Fibroblast of the conjunctiva (primary cell): ENCODE results near the gene ART1.
"Not testable (repeated sequence)": the region's sequence is repeated elsewhere in the genome, so short reads cannot be mapped to it uniquely, and the experiment has no call there.

ENCODE experiments used
- DNase-seq: peaks from one replicate; pipeline ENCODE4 v3.0.0-alpha.2; 2010; ENCODE audit warnings: low read depth

The ART1 gene, protein sequence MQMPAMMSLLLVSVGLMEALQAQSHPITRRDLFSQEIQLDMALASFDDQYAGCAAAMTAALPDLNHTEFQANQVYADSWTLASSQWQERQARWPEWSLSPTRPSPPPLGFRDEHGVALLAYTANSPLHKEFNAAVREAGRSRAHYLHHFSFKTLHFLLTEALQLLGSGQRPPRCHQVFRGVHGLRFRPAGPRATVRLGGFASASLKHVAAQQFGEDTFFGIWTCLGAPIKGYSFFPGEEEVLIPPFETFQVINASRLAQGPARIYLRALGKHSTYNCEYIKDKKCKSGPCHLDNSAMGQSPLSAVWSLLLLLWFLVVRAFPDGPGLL

DNA sequence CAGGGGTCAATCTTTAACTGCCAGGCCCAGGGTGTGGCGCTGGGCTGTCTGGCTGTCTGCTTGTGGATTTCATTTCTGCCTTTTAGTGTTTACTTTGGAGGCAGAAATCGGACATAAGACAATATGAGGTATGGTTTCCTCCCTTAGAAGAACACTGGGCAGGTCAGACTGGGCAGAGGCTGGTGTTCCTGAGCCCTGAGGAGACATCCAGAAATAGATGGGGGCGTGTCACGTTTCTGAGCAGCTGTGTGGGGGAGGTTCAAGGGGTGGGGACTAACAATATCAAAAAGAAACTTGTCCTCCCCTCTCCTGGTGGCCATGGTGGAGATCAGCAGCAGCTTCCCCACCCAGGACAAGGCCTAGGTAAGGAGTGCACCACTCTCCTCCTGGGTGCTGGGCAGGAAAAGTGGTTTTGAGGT lies at the start of gene ART1:
Gene ART1, plus strand, starts transcription at position 312 of the 419 bp plus-strand sequence. CDS start 14,086 bp downstream, outside the sequence.
- DNase-seq, result no peak

DNA sequence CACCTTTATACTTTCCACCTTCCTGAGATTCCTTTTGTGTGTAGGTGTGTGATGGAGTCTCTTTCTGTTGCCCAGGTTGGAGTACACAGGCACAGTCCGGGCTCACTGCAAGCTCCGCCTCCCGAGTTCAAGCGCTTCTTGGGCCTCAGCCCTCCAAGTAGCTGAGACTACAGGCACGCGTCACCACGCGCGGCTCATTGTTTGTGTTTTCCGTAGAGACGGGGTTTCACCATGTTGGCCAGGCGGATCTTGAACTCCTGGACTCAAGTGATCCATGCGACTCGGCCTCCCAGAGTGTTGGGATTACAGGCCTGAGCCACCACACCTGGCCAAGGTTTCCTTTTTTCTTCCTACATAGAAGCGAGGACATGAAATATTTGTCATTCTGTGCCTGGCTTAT lies 47.2 kb upstream of the ART1 start:
- not testable (repeated sequence) for DNase-seq

DNA sequence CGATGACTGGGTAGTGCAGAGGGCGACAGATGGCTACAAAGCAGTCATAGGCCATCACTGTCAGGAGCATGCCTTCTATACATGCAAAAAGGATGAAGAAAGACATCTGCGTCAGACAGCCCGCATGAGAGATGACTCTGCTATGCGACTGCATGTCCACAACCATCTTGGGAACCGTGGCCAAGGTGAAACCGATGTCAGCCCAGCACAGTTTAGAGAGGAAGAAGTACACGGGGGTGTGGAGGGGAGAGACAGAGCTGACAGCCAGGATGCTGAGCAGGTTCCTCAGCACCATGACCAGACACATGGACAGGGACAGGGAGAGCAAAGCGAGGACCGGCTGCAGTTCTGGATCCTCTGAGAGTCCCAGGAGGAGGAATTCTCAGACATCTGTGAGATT lies 44.7 kb upstream of the ART1 start:
- not testable (repeated sequence) for DNase-seq

DNA sequence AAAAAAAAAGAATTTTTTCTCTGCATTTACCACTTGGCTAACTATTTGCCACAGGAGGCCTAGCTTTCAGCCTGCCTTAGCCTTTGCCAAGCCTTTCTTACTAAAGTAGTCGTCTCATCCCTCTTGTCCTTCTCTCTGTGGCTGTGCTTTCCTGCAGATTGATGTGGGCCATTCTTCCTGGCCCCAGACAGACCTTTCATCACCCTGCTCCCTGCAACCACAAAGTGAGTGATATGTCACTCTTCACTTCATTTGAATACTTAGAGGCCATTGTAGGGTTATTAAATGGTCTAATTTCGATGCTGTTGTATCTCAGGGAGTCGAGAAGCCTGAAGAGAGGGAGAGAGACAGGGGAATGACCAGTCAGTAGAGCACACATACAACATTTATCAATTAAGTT lies 40.8 kb upstream of the ART1 start:
- no peak for DNase-seq

DNA sequence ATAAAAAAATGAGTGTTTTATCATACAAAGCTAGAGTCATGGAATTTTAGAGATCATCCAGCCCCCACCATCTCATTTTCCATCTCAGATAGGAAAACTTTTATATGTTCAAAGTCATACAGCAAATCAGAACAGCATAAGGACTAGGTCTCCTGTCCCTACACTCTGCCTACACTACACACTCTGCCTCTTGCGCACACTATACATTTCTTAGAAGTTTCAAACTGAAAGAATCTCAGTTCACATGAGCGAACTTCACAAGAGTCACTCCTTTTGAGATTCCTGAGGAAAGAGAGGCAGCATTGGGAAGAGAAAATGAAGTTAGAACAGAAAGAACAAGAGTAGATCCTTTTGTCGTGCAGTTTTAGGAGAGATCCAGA lies 39.7 kb upstream of the ART1 start:
- no peak for DNase-seq

DNA sequence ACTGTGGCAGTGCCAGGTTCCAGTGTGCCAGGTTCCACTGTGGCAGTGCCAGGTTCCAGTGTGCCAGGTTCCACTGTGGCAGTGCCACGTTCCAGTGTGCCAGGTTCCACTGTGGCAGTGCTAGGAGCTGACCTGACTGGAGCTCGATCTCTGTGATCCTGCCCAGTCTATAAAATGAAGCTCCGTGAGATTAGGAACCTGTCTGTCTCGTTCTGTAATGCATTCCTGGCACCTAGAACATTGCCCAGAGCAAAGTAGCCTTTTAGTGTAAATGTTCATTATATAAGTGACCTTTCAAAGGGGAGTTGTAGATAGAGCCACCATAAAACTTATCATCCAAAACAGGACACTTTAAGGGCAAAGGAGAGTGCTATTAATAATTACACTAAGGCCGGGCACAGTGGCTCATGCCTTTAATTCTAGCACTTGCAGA lies 39.1 kb upstream of the ART1 start:
- DNase-seq, result no peak

DNA sequence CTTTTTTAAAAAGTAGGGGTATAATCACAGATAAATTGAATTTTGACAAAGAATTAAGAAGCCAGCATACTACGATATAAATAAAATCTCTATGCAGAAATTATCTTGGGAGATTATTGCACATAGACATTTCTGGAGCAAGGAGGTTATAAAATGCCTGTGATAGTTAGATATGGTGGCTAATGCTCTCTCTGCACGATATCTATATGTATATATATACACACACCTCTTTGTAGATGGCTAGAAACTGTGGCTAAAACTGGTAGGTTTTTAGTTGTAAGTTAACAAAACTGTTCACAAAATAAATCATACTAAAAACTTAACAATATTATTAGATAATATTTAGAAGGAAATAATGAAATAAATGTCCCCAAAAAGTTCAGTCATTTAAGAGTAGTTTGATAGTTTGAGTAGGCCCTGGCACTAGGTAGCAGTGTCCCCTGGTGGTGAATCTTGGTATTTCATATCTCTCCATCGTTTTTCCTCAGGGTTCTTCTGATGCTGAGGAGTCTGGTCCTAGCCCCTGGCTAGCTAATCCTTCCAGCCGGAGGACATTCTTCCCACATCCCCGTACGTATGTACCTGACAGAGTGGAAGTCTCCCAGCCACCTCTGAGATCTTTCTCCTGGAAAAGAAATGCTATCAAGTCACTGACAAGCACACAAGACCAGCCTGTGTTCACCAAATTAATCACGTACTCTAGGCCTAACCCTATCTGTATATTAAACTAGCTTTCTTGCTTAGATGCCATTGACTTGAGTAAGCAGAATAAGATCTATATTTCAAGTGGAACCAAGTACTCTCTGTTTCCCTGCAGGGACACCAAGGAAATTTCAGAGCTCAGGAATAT lies 35.3 kb upstream of the ART1 start:
- DNase-seq, result no peak

DNA sequence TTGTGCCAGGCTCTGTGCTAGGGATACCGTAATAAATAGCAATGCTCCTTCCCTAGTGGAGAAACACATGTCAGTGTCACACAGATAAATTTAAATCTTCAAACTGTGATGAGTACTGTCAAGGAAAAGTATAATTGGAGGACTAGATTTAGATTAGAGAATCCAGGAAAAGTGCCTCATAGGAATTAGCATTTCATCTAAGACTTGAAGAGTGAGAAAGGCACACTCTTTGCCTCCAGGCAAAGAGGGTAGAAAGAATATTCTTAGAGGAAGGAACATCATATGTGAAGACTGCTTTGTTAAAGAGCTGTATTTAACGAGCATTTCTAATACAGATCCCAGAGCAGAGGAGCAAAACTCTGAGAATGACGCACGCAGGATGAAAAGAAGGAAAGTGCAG lies 34.1 kb upstream of the ART1 start:
- DNase-seq, result no peak

DNA sequence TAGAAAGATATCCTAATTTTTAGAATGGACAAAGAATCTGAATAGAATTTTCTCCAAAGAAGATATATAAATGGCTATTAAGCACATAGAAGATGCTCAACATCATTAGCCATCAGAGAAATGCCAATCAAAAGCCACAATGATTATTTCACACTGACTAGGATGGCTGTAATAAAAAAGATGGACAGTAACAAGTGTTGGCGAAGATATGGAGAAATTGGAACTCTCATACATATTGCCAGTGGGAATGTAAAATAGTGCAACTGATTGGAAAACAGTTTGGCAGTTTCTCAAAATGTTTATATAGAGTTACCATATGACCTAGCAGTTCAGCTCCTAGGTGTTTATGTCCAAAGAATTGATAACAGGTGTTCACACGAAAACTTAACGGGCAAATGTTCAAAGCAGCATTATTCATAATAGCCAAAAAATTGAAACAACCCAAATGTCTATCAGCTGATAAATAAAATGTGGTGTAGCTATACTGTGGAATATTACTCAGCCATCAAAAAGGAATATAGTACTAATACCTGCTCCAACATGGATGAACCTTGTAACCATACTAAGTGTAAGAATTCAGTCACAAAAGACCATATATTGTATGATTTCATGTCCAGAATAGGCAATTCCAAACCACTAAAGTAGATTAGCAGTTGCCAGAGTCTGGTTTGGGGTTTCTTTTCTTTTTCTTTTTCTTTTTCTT lies 32.8 kb upstream of the ART1 start:
- no peak for DNase-seq

DNA sequence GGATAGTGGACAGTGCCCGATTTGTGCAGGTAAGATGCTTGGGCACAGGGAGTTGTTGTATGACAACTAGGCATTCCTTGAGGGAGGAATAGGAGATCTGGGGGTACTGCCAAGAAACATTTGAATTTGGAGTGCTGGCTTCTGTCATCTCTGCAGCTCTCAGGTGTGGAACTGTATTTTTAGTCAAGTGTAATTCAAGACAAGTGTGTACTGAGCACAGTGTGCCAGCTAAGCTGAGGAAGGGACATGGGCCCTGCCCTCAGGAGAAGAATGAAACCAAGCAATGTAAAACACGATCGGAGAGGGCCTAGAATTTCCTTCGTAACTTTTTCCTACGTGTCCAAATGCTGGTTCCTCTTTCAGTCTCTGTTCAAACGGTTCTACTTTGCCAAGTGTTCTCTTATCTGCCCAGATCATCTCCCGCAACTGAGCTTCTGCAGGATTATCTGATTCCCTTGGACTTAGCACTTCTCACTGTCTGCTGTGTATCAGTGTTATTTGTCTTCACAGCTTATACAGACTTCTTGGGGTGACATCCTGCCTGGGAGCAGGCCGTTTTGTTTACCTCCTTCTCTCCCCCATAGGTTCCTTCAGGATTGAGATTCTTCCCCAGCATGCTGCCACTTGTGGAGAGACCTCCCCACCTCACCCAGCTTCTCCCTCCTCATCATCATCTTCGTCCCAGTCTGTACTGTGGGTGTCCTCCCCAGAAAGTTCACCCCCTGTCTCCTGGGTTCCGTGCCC lies 30.8 kb upstream of the ART1 start:
- no peak for DNase-seq

DNA sequence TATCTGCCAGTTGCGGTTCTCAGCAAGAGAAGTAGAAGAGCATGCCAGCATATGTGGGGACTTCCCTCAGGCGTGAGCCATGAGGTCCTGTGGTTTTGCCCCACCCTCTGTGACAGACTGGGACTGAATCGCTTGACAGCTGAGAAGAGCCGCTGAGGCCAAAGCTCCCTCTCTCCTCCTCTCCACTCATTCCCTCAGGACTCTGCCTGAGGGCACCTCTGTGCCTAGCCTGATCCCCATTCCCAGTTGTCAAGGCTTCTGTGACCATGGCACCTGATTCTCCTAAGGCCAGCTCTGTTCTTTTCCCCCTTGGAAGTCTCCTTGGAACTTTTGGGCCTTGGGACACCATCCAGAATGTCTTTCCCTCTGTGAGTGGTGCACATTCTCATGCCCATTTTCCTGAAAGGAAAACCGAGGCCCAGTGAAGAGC lies 30.2 kb upstream of the ART1 start:
- DNase-seq, result no peak

DNA sequence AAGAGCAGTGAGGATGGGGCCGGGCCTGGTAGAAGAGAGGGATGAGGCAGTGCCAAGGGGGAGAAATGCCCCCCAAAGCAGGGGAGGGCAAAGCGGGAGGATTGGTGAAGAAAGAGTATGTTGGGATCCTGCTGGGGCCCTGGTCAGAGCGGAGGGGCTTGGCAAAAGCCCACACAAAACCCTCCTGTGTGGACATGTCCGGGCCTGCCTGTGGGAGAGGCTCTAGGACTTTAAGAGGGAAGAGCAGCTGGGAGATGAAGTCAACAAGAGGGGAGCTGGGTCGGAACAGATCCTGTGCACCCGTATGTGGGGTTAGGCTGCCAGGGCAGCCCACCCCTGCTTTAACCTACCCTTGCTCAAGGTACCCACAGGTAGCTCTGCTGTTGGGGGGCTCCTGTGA lies 28.9 kb upstream of the ART1 start:
- DNase-seq, result no peak

DNA sequence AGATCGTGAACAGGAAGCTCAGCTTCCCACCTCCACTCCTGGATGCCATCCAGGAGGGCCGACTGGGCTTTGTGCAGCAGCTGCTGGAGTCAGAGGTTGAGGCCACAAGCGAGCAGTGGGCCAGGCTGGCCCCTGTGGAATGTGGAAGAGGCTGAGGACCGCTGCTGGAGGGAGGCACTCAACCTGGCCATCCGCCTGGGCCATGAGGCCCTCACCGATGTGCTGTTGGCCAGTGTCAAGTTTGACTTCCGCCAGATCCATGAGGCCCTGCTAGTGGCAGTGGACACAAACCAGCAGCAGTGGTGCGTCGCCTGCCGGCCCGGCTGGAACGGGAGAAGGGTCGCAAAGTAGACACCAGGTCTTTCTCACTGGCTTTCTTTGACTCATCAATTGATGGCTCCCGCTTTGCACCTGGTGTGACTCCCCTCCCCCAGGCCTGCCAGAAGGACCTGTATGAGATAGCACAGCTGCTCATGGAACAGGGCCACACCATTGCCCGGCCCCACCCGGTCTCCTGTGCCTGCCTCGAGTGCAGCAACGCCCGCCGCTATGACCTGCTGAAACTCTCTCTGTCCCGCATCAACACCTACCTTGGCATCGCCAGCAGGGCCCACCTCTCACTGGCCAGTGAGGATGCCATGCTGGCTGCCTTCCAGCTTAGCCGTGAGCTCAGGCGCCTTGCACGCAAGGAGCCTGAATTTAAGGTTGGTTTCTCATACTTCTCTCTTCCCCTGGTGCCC lies 28.0 kb upstream of the ART1 start:
- DNase-seq, result no peak

DNA sequence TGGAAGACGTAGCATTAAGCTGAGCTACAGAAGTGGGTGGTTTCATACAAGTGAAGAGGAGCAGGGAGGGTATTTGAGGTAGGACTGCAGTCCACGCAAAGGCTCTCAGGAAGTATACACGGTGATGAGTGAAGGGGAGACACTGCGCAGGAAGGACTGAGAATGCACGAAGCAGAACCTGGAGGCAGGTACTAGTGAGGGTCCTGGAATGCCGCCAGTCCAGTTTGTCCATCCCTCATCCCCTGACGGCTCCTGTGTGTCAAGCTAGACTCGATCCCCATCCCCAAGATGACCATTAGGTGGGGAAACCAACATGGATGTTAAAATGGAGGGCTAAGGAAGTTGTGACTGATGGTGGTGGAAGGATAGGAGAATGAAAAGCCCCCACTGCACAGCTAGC lies 26.9 kb upstream of the ART1 start:
- DNase-seq, result no peak

DNA sequence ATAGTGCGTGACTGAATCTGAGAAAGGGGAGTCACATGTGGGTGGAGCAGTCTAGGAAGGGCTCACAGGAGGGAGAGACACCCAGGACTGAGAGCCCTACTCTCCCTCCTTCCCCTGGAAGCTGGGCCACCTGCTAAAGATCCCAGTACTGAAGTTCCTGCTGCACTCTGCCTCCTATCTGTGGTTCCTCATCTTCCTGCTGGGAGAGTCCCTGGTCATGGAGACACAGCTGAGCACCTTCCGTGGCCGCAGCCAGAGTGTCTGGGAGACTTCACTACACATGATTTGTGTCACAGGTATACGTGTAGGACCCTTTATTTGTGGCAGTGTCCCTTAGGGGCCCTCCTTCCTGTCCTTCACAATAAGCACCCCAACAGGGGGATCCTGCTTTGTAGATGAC lies 22.4 kb upstream of the ART1 start:
- DNase-seq, result no peak

DNA sequence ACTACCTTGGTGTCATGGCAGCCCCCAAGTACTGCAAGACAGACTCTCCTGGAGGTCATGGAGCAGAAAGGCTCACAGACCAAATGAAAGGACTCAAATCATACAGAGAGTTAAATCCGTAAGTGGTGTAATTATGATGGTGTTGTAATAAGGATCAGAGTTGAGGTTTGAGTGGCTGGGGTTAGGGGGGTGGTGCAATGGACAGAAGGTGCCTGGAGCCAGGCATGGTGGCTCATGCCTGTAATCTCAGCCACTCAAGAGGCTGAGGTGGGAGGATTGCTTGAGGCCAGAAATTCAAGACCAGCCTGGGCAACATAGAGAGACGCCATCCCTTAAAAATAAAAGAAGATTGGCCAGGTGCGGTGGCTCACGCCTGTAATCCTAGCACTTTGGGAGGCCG lies 21.8 kb upstream of the ART1 start:
- DNase-seq, result no peak

DNA sequence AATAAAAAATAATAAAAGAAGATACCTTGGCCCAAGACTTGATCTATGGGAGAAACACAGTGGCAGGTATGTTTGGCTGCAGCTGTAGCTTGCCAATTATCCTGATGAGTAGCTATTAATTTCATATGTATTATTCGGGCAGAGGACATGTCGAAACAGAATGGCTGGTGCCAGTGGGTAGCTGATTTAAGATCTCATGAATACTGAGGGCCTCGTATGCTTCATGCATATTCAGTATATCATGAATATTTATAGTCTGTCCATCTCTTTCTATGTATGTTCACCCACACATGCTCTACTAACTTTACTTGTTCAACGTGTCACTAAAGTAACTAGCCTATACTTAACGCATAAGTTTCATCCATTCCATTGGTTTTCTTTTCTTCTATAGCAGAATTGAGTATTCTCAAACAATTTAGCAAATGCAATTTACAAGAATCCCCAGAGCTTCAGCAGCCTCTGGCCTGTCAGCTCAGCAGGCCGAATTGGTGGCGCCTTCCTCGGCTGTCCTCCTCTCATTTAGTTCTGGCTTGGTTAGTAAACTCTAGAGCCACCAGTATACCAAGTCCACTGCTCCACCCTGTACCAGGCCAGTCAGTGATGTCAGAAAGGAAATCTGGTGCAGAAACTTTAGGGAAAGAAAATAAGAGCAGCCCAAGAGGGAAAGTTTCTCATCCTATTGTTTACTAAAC lies 21.0 kb upstream of the ART1 start:
- DNase-seq, result no peak

DNA sequence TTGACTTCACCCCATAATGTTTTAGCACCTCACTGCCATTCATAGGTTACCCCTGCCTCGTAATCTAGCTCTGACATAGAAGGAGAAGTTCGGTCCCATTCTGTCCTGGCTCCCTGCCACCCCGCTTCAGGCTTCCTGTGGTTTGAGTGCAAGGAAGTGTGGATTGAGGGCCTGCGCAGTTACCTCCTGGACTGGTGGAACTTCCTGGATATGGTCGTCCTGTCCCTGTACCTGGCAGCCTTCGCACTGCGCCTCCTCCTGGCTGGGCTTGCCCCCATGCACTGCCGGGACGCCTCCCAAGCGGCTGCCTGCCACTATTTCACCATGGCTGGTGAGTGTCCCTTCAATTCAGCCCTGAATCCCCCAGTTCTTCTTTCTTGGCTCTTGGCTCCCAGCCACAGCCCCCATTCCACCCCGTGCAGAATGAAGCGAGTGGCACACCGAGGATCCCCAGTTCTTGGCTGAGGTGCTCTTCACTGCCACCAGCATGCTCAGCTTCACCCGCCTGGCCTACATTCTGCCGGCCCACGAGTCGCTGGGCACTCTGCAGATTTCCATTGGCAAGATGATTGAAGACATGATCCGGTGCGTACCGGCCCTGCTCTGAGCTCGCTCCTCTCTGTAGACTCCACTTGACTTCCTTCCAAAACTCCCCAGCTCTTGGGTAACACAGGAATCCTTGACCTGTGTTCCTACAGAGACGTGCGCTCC lies 18.5 kb upstream of the ART1 start:
- no peak for DNase-seq

DNA sequence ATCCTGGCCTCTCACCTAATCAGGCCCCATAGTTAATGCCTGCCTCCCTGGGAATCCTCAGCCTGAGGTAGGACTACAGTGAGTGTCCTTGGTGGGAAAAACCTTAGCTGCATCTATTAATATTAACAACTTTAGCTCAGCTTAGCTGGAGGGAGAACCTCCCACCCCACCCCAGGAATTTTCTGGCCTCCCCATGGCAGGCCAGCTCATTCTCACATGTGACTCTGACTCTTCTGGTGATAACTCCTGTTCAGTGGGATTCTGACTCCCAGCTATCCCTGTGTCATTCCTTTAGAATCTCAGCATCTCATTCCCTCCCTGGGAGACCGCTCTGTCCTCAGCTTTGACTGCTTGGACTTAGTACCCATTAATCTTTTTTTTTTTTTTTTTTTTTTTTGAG lies 17.6 kb upstream of the ART1 start:
- no peak for DNase-seq

DNA sequence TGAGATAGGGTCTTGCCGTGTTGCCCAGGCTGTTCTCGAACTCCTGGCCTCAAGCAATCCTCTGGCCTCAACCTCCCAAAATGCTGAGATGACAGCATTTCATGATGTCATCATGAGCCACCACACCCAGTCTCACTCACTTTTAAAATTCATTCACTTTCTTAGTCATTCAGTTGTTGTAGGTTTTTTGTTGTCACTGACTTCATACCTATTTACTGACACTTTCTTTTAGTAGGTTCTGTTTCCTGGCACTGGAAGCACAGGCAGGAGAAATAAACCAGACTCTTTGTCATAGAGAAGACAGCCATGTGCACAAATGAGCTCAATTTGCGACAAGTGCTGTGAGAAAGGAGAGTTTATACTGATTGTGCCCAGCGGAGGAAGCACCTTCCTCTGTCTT lies 13.6 kb upstream of the ART1 start:
- no peak for DNase-seq
